KMS-11 (cell line): ENCODE results near the gene DPF3.

Experiments
- H2AFZ ChIP-seq: fragments of 200-600 bp; sonication (generic); 2 replicates; pipeline ENCODE4 v1.6.1; 2016; ENCODE audit warnings: antibody characterized with exemption, mixed run types, low read depth
- H3K27ac ChIP-seq: fragments of 200-600 bp; sonication (generic); 2 replicates; pipeline ENCODE4 v1.6.1; 2016; ENCODE audit warnings: mild to moderate bottlenecking, mixed run types
- H3K27me3 ChIP-seq: fragments of 200-600 bp; sonication (generic); 2 replicates; pipeline ENCODE4 v1.6.1; 2017; ENCODE audit warnings: mild to moderate bottlenecking, low read depth, mixed run types, moderate library complexity; ENCODE audit not compliant: insufficient read depth
- H3K36me3 ChIP-seq: fragments of 200-600 bp; sonication (generic); 2 replicates; pipeline ENCODE4 v1.6.1; 2017; ENCODE audit warnings: mild to moderate bottlenecking, mixed run types; ENCODE audit not compliant: insufficient read depth
- H3K4me1 ChIP-seq: fragments of 200-600 bp; sonication (generic); 2 replicates; pipeline ENCODE4 v1.6.1; 2016; ENCODE audit warnings: mild to moderate bottlenecking, low read depth, mixed run types; ENCODE audit not compliant: poor library complexity, severe bottlenecking
- H3K4me2 ChIP-seq: fragments of 200-600 bp; sonication (generic); 2 replicates; pipeline ENCODE4 v1.7.0; 2016; ENCODE audit warnings: mild to moderate bottlenecking, mixed run types
- H3K4me3 ChIP-seq: fragments of 200-600 bp; sonication (generic); IDR thresholded peaks from 2 replicates; pipeline ENCODE4 v1.6.1; 2017; ENCODE audit warnings: low read depth, low read length, mixed read lengths; ENCODE audit not compliant: insufficient read depth
- H3K79me2 ChIP-seq: fragments of 200-600 bp; sonication (generic); 2 replicates; pipeline ENCODE4 v1.6.1; 2016; ENCODE audit warnings: low read depth, mixed run types; ENCODE audit not compliant: insufficient read depth
- H3K9ac ChIP-seq: fragments of 200-600 bp; sonication (generic); 2 replicates; pipeline ENCODE4 v1.6.1; 2016; ENCODE audit warnings: mild to moderate bottlenecking, mixed run types
- H4K20me1 ChIP-seq: fragments of 200-600 bp; sonication (generic); 2 replicates; pipeline ENCODE4 v1.6.1; 2016; ENCODE audit warnings: mild to moderate bottlenecking, mixed run types; ENCODE audit not compliant: insufficient read depth
- TF ChIP-seq, protein P1 (sequence below): fragments of 200-600 bp; sonication (generic); conservative IDR thresholded peaks from 2 replicates; pipeline ENCODE4 v1.6.1; 2017; ENCODE audit warnings: low read depth, mild to moderate bottlenecking, antibody characterized with exemption, low read length, moderate library complexity, mixed read lengths

The DPF3 gene

DNA sequence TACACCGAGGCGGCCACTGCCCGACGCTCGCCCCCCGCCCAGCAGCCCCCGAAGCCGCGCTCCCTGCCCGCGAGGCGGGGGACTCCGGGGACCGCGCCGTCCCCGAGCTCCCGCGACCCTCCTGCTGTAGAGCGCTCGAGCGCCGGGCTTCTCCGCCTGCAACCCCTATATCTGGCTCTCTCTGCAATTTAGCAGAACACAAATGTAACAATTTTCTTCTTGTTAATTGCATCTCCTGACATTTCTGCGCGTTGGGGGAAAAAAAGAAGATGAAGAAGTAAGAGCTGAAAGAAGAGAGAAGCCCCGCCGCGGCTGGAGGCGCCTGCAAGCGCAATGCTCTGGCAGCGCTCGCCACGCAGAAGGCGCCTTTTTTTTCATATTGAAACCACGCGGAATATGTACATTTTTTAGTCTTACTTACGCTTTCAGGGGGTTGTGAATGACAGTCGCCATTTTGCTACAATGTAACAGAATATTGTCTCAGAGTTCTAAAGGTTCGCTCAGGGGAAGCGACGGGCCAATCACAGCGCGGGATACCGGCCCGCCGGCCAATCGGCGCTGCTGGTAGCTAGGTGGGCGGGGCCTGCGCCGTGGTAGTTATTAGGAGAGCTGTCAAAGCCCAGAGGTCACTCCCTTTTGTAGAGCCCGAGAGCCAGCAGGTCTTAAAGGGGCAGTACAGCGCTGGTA lies at the start of gene DPF3:
Gene DPF3 (minus strand): TSS at position 466 of the 687 bp plus-strand sequence. CDS start 13 bp downstream, at position 453.
- no peaks in the 10 kb centered on the region for H3K27me3 ChIP-seq
- H3K9ac ChIP-seq, result peak within 1 kb of the TSS; percentile 59

DNA sequence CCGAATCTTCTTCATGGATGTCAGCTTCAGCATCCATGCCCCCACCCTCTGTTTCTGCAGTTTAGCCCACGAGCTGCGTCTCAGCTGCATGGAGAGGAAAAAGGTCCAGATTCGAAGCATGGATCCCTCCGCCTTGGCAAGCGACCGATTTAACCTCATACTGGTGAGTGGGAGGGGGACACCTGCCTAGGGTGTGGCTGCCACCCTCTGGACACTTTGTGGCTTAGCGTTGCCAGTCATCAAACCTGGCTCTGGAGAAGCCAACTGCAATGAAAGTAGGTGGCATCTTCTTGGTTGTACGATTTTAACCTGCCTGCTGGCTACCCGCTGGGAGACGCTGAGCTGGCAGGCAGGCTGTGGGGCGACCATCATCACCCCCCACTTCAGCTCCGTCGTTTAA lies 49.0 kb upstream of the DPF3 start:
- H3K27ac ChIP-seq, result peak overlapping the region; percentile 94
- no peaks in the 10 kb centered on the region for H3K27me3 ChIP-seq
- H3K79me2 ChIP-seq, result no peaks in the 10 kb centered on the region
- H2AFZ ChIP-seq, result no peak overlapping the region
- H3K36me3 ChIP-seq, result no peaks in the 10 kb centered on the region
- H3K9ac ChIP-seq, result no peak overlapping the region; the same call in 1 of the 2 replicates
- peak overlapping the region; percentile 39; the same call in 1 of the 2 replicates for H3K4me2 ChIP-seq
- TF ChIP-seq, protein P1, sequence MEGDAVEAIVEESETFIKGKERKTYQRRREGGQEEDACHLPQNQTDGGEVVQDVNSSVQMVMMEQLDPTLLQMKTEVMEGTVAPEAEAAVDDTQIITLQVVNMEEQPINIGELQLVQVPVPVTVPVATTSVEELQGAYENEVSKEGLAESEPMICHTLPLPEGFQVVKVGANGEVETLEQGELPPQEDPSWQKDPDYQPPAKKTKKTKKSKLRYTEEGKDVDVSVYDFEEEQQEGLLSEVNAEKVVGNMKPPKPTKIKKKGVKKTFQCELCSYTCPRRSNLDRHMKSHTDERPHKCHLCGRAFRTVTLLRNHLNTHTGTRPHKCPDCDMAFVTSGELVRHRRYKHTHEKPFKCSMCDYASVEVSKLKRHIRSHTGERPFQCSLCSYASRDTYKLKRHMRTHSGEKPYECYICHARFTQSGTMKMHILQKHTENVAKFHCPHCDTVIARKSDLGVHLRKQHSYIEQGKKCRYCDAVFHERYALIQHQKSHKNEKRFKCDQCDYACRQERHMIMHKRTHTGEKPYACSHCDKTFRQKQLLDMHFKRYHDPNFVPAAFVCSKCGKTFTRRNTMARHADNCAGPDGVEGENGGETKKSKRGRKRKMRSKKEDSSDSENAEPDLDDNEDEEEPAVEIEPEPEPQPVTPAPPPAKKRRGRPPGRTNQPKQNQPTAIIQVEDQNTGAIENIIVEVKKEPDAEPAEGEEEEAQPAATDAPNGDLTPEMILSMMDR, result no peak
- H4K20me1 ChIP-seq, result no peaks in the 10 kb centered on the region
- H3K4me3 ChIP-seq, result no peak overlapping the region
- H3K4me1 ChIP-seq, result peaks cover 59% of the 10 kb centered on the region

More for the DNA sequence above, at the start of gene DPF3:
- H3K4me1 ChIP-seq, result peaks cover 34% of the 10 kb centered on the region
- H3K4me2 ChIP-seq, result peak within 1 kb of the TSS; percentile 83
- no peaks in the 10 kb centered on the region for H4K20me1 ChIP-seq
- peak within 1 kb of the TSS; percentile 69 for H2AFZ ChIP-seq
- no peaks in the 10 kb centered on the region for H3K36me3 ChIP-seq
- peak within 1 kb of the TSS; percentile 61; the same call in 1 of the 2 replicates for H3K27ac ChIP-seq
- H3K4me3 ChIP-seq, result no peak within 1 kb of the TSS
- TF ChIP-seq, protein P1, result no peak
- peaks cover 23% of the 10 kb centered on the region; the same call in 1 of the 2 replicates for H3K79me2 ChIP-seq

DNA sequence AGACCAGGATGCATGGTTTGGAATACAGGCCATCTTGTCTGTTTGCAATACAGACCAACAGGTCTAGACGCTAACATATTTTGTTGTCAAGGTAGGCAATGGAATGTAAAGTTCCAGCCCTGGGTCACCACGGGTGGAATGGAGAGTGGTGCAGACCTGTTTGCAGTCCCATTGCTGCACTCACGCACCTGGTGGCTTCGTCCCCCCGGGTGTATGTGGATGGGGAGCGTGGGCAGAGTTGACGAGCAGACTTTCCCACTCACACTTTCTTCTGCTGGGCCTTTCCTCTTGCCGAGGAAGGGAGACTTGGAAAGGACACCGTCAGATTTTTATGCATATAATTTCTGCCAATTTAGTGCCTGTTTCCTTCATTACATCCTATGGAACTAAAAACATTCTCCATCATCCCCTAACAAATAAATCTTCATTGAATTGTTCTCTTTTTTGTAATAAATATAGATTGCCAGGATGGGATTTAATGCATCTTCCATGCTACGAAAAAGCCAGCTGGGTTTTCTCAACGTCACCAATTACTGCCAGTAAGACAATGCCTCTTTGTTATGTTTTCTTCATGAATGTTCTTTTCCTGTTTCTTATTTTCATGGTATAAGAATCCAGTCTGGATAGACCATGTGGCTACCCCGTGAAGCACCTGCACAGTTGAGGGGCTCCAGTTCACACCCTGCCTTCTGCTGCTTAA lies 47.5 kb upstream of the DPF3 start:
- Histone ChIP-seq H3K4me2 (no peak overlapping the region), H3K9ac (no peak overlapping the region), H3K27me3 (no peaks in the 10 kb centered on the region), H3K79me2 (no peaks in the 10 kb centered on the region), H2AFZ (no peak overlapping the region), H3K27ac (no peak overlapping the region), H3K4me1 (peaks cover 44% of the 10 kb centered on the region), H3K36me3 (no peaks in the 10 kb centered on the region), H3K4me3 (no peak overlapping the region), H4K20me1 (no peaks in the 10 kb centered on the region)
- TF ChIP-seq, protein P1, result no peak

- Histone ChIP-seq H3K27me3 (no peaks in the 10 kb centered on the region), H3K9ac (no peak overlapping the region), H4K20me1 (no peaks in the 10 kb centered on the region), H3K4me3 (no peak overlapping the region), H3K36me3 (no peaks in the 10 kb centered on the region), H3K79me2 (peaks cover 10% of the 10 kb centered on the region; the same call in 1 of the 2 replicates), H3K27ac (no peak overlapping the region), H3K4me1 (peaks cover 26% of the 10 kb centered on the region), H2AFZ (no peak overlapping the region), H3K4me2 (no peak overlapping the region)
- TF ChIP-seq, protein P1, result no peak
Observed at GRCh38 chr14:72939630-72940029, 45.7 kb upstream of the DPF3 start.
